ENCODE results near the gene SELENOS.

The SELENOS gene

DNA sequence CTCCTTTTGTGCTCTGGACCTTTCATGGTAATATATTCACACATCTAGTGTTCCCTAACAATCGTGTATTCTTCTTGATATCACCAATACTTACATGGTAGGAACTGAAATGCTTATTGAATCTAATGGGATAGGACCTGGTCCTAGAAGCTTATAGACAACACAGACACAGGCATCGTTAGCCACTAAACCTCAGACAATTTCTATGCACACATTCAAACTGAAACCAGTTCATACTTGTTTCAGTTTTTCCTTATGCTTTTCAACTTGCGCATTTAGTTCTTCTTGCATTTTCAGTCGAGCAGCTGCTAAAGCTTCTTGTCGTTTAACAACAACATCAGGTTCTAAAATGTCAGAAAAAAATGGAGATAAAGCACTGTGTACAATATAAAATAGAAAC is 2.3 kb downstream of the SELENOS start:
- TF ChIP-seq, protein P1, sequence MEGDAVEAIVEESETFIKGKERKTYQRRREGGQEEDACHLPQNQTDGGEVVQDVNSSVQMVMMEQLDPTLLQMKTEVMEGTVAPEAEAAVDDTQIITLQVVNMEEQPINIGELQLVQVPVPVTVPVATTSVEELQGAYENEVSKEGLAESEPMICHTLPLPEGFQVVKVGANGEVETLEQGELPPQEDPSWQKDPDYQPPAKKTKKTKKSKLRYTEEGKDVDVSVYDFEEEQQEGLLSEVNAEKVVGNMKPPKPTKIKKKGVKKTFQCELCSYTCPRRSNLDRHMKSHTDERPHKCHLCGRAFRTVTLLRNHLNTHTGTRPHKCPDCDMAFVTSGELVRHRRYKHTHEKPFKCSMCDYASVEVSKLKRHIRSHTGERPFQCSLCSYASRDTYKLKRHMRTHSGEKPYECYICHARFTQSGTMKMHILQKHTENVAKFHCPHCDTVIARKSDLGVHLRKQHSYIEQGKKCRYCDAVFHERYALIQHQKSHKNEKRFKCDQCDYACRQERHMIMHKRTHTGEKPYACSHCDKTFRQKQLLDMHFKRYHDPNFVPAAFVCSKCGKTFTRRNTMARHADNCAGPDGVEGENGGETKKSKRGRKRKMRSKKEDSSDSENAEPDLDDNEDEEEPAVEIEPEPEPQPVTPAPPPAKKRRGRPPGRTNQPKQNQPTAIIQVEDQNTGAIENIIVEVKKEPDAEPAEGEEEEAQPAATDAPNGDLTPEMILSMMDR (IDR thresholded peaks at IDR 0.05; ENCODE audit: insufficient read depth, low read depth, low read length, missing control alignments), result no peak
- DNase-seq (ENCODE audit: low read depth), result no peak
- H3K4me3 ChIP-seq (ENCODE audit: low read length), result no peak overlapping the region

DNA sequence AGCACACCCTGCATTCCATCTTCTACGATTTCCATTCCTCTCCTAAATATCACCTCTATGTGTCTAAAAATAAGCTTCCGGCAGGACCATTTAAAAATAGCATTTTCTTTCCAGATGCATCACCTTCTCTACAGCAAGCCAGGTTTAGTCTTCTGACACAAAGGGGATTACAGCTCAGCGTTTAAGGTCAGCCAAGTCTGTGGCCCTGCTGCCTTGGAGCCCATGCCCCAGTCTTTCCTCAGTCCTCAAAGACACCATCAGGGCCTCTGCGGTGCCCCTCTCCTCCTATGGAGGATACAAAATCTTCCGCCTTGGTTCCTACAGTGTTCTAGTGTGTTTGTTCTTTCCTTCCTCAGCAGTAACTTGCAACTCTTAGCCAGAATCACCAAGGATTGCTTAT is 3.8 kb downstream of the SELENOS start:
- TF ChIP-seq, protein P1 (IDR thresholded peaks at IDR 0.05; ENCODE audit: insufficient read depth, low read depth, low read length, missing control alignments), result no peak
- DNase-seq (ENCODE audit: low read depth), result no peak
- H3K4me3 ChIP-seq (ENCODE audit: low read length), result no peak overlapping the region

DNA sequence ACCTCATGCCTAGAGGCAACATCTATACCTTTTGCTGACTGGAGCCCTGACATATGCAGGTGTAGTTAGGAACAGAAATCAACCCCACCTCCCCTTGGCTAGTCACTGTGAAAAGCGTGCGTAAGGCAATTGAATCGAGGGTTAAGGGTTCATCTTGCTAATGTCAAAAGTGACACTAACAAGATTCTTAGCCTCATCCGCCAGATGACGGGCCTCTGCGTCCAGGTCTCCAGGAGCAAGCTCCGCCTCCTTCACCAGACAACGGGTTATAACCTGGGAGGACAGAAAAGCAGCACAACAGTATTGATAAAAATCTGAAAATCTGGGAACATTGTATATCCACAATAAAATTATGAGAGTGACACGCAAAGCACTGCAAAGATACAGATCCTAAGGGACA is 4.7 kb downstream of the SELENOS start:
- TF ChIP-seq, protein P1 (IDR thresholded peaks at IDR 0.05; ENCODE audit: insufficient read depth, low read depth, low read length, missing control alignments), result no peak
- no peak overlapping the region for H3K4me3 ChIP-seq (ENCODE audit: low read length)
- DNase-seq (ENCODE audit: low read depth), result no peak

DNA sequence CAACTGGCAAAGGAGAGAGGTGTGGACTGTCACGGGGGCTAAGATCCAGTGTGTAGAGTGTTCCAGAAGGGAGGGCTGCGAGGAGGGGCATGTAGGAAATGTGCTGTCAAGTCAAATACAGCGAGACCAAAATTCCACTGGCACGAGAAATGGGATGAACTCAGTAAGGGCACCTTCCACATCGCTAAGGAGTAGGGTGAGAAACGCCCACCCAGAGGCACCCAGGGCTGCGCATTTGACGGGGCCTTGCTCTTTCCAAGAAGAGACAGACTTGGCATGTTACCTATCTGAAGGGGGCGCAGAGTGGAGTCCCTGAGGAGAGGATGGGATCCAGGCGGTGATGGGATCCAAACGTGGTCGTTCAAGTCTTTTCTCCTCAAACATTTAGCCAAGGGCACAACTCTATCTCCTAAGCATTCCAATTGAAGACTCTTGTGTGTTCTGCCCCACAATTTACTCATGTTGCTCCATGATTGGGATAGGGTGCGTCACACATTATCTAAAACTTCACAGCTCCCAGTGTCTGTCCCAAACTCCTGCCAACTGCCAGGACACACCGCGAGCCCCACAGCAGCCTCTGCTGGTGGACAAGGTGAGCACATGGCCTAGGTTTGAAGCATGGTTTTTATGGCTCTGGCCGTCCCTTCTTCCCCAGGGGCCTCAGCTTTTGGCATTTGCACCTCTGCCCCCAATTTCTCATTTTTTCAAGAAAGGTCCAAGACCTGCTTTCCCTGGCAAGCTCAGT is 7.6 kb downstream of the SELENOS start:
- peak; percentile 24 for DNase-seq (ENCODE audit: low read depth)
- TF ChIP-seq, protein P1 (IDR thresholded peaks at IDR 0.05; ENCODE audit: insufficient read depth, low read depth, low read length, missing control alignments), result peak; percentile 64
- no peak overlapping the region for H3K4me3 ChIP-seq (ENCODE audit: low read length)

DNA sequence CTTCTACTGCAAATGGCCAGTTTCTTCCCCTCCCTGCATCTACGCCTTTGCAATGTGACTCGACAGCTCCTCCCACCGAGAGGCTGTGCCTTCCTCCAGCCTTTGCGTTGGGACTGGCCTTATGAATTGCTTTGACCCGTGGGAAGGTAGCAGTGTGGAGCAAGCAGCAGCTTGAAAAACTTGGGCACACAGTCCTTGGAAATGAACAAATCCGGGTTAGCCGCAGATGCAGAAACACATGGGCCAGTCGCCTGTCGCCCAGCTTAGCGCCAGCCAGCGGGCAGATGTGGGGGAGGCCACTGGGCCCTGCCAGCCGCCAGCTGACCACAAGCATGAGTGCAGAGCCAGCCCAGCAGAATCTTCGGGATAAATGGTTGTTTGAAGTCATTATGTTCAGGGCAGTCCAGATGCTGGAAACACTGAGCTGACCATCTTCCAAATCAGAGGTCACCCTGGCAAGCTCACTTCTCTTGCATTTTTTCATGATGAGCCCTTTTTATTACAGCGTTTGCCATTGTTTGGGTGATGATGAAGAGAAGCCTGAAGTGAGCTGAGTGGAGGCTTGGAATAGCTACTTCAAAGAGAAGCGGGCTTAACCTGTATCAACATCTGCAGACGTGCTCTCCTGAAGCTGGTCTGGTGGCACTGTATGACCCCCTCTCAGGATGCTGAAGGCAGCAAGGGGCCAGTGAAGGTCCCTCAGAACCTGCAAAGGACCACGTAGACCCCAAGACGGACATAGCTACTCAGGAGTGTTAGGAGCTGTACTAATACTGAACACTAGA is 9.8 kb downstream of the SELENOS start:
- DNase-seq (ENCODE audit: low read depth), result peak; percentile 39
- TF ChIP-seq, protein P1 (IDR thresholded peaks at IDR 0.05; ENCODE audit: insufficient read depth, low read depth, low read length, missing control alignments), result no peak
- H3K4me3 ChIP-seq (ENCODE audit: low read length), result no peak overlapping the region

DNA sequence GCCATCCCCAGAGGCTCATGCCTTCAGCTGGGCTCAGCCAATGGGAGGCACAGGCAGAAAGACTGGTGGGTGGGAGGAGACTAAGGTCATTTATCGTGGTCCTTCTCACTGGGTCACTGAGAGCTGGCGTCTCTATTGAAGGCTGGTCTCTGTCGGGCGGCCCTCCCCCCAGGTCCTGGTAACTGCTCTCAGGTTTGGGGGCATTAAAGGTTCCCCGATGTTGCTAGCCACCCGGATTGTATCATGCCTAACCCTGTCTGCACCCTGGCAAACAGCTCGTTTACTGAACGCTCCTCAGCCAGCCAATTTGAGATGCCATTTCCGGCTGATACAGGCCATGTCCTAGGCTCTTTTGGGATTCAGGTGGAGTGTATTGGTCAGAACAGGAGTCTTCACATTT is 10.5 kb downstream of the SELENOS start:
- TF ChIP-seq, protein P1 (IDR thresholded peaks at IDR 0.05; ENCODE audit: insufficient read depth, low read depth, low read length, missing control alignments), result no peak
- H3K4me3 ChIP-seq (ENCODE audit: low read length), result no peak overlapping the region
- no peak for DNase-seq (ENCODE audit: low read depth)
